ENCODE results near the gene MYOT. TPM values are rescaled to one million over a fixed set of nuclear protein-coding genes. Genes with fewer than 3 reads are reported as not detected.

The MYOT gene
- total and polyA plus RNA-seq, 10 of the 15 experiments (the other 5 are each of a cell fraction or from before 2014, with no cell fraction given), result 0.15 to 1.5 (median 0.53) TPM; not detected in 5

GRCh38 chr5:137866541-137867388 lies 895 bp upstream of the MYOT start:
- H3K9me3 ChIP-seq (replicated peaks; ENCODE audit: control insufficient read depth, insufficient read depth, low read length), result no peaks in the 10 kb centered on the region
- no peak overlapping the region for H2AFZ ChIP-seq (ENCODE audit: control insufficient read depth, low read depth, low read length)
- in situ Hi-C loops (cut with MboI), result no loop called here
- intact Hi-C loops (cut with micrococcal nuclease; ENCODE audit: unreplicated experiment), result no loop called here
- no peaks in the 10 kb centered on the region for H3K27me3 ChIP-seq (replicated peaks in 1 of 2; ENCODE audit: control insufficient read depth in 2 of 2, insufficient read depth in 2 of 2, low read length in 1 of 2)
- no peak overlapping the region for H3K4me3 ChIP-seq
- BruUV-seq (replicated peaks), result no TSS peak
- H3K79me2 ChIP-seq (ENCODE audit: control insufficient read depth, insufficient read depth, low read length), result no peaks in the 10 kb centered on the region
- TF ChIP-seq MAX (IDR thresholded peaks at IDR 0.05; ENCODE audit: low read depth, low read length), result no peak
- TF ChIP-seq SMC3 (IDR thresholded peaks at IDR 0.05; ENCODE audit: borderline replicate concordance, low read length), result no peak
- no peak for TF ChIP-seq E2F4 (IDR thresholded peaks at IDR 0.05; ENCODE audit: low read depth, low read length)
- no peak for TF ChIP-seq E4F1 (IDR thresholded peaks at IDR 0.05; ENCODE audit: borderline replicate concordance, partially characterized antibody)
- no peak for TF ChIP-seq GATAD2B (conservative IDR thresholded peaks at IDR 0.05; ENCODE audit: low read depth)
- TF ChIP-seq ZBTB4 (CRISPR knock-in tag; IDR thresholded peaks at IDR 0.05), result no peak
- no peak for TF ChIP-seq NR2F1 (conservative IDR thresholded peaks at IDR 0.05)
- no peak for TF ChIP-seq DPF2 (IDR thresholded peaks at IDR 0.05)
- no peak for TF ChIP-seq ZNF217 (IDR thresholded peaks at IDR 0.05)
- TF ChIP-seq IRF5 (IDR thresholded peaks at IDR 0.05; ENCODE audit: borderline replicate concordance), result no peak
- no peak for TF ChIP-seq CTCF (IDR thresholded peaks at IDR 0.05 in 2 of 3, conservative IDR thresholded peaks at IDR 0.05 in 1 of 3; ENCODE audit: control insufficient read depth in 2 of 3, extremely low read depth in 1 of 3, insufficient read depth in 1 of 3, low read depth in 3 of 3, low read length in 3 of 3)
- H3K4me1 ChIP-seq (ENCODE audit: control insufficient read depth, insufficient read depth, low read length), result peaks cover 4% of the 10 kb centered on the region; the same call in 1 of the 2 replicates
- 97% methylated on average over 4 of the region's 4 CpGs for WGBS (ENCODE audit: insufficient coverage, insufficient replicate concordance, low lambda C conversion rate, missing lambda C conversion rate)
- no peak for DNase-seq (ENCODE audit: low read depth, low spot score)
- no peaks in the 10 kb centered on the region for H3K36me3 ChIP-seq (ENCODE audit: control insufficient read depth in 2 of 2, insufficient read depth in 2 of 2, low read length in 1 of 2)
- H4K20me1 ChIP-seq (ENCODE audit: control insufficient read depth, insufficient read depth), result no peaks in the 10 kb centered on the region
- POLR2A ChIA-PET, result no interaction called here
- H3K9ac ChIP-seq (ENCODE audit: control insufficient read depth, insufficient read depth, low read length), result no peak overlapping the region
- H3K4me2 ChIP-seq (ENCODE audit: control insufficient read depth, insufficient read depth), result no peak overlapping the region
- FAIRE-seq, result no peak
- H3K27ac ChIP-seq (ENCODE audit: control insufficient read depth, insufficient read depth), result no peak overlapping the region
- SMC1A ChIA-PET (ENCODE audit: uncharacterized antibody, unreplicated experiment), result interaction anchor here (1.8 to 2.8 kb wide), 2 partner anchors 16 to 20 kb away, joined by 7 to 8 read pairs; no protein-coding TSS in a partner anchor
- no peak for ATAC-seq
- CTCF ChIA-PET, result interaction anchor here (1.0 kb wide), 1 partner anchor 88 kb away, joined by 4 read pairs; no protein-coding TSS in a partner anchor
- RAD21 ChIA-PET (ENCODE audit: unreplicated experiment), result no interaction called here
